ENCODE measurements around the gene DCP1B.

Gene DCP1B

DNA sequence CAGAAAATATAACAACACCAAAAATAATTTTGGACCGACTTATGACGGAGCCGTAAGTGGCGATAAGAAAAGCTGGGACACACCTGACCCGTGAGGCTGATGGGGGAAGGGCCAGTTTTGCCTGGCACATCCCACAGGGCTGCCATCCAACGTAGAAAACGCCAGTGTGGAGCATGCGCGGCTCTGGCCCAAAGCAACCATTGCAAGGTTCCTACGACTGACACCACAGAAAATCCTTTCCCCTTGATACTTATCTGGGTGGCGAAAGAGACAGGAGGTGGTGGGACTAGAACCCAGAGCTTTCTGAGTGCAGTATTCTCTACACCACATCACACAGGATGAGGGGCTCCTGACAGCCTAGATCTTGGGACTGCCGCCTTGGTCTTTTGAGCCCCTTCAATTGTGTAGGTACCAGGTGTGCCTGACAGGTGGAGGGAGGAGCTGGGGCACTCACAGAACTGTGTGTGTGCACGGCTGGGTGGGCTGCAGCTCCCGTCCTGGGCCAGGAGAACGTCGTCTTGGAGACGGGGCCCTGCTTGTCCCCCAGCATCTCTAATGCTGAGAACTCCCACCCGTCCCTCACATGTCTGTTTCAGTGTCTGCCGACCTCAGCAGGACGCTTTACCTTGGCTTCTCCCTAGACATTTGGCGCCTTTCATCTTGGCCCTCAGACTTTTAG lies 68.4 kb downstream of the DCP1B start:
- peak in 24 of 51 donors; percentile 21 to 80 (median 52) for DNase-seq

DNA sequence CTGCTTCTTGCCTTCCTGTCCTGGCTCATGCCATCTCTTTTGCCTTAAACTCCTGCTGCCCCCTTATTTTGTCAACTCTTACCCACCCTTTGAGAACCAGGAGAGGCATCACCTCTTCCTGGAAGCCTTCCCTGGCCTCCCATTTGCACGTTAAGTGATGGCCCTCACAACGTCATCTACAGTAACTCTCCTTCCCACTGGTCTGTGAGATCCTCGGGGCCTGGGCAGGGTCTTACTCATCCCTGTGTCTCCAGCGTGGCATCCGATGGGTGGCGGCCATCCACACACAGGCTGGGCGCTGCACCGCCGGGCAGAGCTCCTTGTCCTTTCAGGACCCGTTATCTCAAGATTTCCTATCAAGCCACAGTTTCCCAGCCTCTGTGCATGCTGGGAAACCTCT lies 69.0 kb downstream of the DCP1B start:
- DNase-seq = no peak

DNA sequence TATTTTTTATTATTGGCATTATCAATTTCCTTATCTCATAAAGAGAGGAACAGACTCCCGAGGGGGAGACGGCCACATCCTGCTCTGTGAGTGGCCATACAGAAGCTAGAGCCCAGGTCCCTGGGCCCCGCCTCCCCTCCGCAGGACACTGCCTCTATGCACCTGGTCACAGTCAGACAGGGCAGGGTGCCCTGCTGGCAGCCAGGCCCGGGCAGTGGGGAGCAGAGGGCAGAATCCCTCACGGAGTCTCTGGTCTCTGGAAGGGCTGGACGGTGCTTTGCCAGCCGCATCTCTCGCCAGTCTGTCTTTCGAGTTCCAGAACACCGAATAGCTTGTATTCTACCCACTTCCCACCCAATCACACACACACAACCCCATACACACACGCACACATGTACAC lies 69.4 kb downstream of the DCP1B start:
- DNase-seq = no peak

DNA sequence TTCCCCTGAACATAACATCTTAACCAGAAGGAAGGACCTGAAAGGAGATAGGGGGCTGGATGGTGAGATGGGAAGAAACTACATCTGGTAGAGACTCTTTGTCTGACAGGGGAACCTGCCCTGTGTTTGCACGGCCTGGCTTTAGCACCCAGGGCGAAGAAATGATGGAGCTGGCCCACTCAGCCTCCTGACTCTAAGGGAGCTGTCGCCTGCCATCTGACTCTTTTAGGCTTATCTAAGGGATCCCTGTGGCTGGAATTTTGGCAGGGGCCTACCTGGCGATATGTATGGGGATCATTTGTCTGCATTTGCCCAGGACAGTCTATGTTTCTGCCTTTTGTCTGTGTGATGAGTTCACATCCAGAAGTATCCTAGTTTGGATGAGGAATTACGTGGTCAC lies 70.2 kb downstream of the DCP1B start:
- DNase-seq = no peak

- peak in 1 of 51 donors; percentile 19 for DNase-seq
Observed at GRCh38 chr12:1933342-1934051, 70.8 kb downstream of the DCP1B start.

DNA sequence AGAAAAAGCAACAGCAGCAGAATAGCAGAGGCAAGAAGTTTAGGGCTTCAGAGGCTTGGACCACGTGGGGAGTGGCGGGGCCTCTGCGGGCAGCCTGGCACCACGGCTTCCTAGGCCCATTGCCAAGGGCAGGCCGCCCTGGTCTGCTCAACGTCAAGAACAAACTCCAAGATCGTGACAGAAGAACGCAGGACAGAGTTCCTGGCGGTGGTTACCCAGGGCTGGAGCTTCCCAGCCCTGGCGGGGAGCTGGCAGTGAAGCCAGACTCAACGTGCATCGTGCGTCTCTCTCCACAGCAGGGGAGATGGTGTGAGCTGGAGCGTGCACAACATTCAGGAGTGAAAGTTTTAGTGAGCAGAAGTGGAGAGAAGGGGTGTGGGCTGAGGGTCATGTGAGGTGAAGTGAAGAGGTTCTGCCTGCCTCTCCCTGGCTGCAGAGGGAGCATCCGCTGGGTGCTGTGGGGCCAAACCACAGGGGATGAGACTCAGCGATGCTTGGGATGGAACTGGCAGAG lies 71.9 kb downstream of the DCP1B start:
- DNase-seq = peak in 35 of 51 donors; percentile 18 to 79 (median 54)

DNA sequence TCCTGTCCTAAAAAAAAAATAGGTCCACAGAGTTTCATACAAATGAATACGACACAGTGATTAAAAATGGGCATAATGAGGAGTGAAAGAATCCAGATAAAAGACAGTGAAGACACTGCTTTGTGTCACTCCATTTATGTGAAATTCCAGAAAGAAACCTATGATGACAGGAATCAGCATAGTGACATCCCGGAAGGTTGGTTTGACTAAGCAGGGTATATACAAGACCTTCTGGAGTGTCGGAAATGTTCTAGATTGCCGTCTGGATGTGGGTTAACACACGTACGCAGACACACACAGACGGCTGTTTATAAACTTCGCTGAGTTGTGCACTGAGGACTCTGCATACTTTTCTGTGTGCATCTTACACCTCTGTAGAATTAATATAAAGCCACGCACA lies 72.6 kb downstream of the DCP1B start:
- no peak for DNase-seq

DNA sequence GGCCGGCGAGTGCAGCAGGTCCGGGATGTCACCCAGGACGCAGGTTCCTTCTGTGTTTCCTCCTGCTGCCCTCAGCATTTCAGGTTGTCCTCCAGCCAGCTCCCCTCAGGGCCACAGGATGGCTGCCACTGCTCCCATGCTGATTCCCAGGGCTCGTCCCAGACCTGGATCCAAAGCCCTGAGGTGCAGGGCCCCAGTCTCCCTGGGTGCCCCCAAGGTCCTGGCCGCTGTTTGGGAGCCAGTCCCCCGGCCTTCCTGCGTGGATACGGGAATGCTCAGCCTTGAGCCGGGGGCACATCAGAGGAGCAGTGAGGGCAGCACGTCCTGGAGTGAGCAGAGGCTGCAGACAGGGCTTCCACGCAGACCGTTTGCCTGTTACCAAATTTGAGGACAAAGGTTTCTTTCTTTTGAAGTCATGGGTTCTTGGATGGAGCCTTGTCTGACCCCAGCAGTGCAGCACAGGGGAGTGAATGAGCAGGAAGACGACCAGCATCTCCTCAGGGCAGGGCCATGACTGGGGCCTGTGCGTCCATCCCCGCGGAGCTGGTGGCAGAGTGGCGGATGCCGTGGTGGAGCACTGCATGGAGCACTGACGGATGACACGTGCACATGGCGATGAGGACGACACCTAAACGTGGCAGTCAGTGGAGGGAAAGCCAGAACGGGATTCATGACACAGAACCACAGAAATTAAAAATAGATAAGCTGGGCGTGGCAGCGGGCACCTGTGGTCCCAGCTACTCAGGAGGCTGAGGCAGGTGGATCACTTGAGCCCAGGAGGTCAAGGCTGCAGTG lies 73.3 kb downstream of the DCP1B start:
- no peak for DNase-seq

GRCh38 chr12:1929985-1930802 lies 74.1 kb downstream of the DCP1B start:
- DNase-seq = no peak

- no peak for DNase-seq
Observed at GRCh38 chr12:1929241-1929984, 74.8 kb downstream of the DCP1B start.

DNA sequence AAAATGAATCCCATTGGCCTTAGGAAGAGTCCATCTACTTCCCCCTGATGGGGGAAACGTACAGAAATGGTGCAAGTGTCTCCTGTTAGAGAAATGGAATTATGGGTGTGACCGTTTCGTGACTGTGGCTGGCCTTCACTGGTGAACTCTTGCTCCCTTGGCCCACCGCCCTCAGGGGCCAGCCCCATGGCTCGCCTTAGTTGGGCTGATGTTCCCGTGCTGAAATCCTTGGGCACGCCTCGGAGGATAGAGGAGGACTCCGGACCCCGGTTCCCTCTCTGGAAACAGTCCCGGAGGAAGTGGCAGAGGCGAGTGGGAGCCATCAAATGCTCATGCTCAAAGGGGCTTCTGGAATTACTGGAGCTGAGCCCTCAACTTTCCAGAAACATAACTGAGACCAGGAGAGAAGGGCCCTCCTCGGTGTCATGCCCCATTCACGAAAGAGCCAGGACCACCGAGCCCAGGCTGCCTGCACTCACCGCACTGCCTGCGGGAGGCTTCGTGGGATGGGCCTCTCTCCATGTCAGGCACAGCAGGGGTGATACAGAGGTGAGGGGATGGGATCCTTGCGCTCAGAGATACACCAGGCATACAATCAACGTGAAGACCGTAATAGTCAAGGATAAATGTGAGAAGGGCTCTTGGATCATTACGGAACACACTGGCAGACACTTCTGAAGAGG lies 75.7 kb downstream of the DCP1B start:
- no peak for DNase-seq

DNA sequence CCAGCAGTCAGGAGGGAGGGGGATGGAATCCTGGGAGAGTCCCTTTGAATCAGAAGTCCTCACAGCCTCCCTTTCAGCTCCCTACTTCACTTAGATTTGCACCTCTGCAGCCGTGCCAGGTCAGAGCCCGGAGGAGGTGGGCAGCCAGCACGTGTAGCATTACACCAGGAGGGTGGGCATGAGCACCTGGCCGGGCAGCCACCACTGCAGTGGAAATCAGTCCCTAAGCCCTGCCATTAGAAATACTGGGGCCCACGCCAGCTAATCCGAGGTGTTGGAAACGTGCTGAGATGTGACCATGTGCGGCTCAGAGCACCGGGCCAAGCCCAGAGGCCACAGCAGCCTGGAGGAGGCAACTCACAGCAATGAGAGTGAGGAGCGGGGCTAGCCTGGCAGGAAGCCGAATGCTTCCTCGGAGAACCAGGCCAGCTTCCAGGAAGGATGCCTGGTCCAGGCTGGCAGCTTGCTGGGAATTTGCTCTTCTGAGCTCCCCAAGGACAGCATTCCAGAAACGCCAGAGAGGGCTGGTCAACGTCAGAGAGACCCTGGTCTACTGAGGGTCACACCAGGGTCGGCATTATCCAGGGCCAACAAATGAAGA lies 76.4 kb downstream of the DCP1B start:
- DNase-seq = no peak

GRCh38 chr12:1927051-1927680 lies 77.1 kb downstream of the DCP1B start:
- no peak for DNase-seq

DNA sequence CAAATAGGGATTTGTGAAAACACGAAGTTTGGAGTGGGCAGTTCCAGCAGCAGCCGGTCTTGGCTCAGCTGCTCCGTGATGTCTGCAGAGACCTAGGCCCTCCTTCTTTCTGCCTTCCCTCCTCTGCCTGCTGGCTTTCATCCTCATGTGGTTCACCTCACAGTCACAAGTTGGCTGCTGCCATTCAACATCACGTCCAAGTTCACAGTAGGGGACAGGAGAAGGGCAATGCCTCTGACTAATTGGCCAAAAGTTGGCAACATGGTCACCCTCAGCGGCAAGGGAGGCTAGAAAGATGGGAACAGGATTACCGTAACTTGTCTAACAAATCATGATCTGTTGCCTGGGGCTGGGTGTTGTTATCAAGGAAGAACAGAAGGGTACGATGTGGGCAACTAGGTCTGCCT lies 78.0 kb downstream of the DCP1B start:
- no peak for DNase-seq

DNA sequence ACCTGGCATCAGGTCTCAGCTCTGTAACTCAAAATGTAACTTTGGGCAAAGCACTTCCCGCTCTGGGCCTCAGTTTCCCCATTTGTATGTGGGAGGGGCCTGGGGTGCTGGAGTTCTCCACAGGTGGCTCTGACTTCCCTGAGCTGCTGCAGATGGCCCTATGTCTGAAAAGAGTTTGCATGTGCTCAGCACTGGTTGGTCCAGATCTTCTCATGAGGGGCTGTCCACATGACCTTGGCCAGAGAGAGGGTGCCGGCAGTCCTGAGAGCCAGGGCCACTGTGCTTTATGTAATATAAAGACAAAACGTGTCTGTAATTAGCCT lies 78.6 kb downstream of the DCP1B start:
- DNase-seq = no peak

- no peak for DNase-seq
Observed at GRCh38 chr12:1924996-1925683, 79.1 kb downstream of the DCP1B start.

DNA sequence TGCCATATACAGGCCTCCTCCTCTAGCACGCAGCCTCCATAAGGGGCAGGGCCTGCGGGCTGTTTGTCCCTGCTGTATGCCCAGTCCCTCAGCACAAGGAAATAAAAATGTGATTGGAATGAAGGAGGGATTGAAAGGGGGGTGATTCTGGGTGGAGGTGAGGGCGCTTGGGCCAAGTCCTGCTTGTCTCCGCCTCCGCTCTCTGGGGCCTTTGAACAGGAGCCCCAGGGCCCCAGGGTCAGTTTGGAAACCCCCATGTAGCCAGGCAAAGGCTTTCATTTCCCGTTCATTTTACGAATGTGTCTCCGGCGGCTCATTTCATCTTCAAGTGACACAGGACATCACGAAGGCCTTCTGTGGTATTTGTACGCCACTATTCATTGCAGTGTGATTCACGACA lies 81.3 kb downstream of the DCP1B start:
- DNase-seq = no peak

- peak in 1 of 51 donors; percentile 37 for DNase-seq
Observed at GRCh38 chr12:1922075-1922709, 82.1 kb downstream of the DCP1B start.

All from hypothalamus (tissue), 51 donors.